WTC11 (cell line): ENCODE measurements around the gene SH3BP4. TPM values are rescaled to one million over a fixed set of nuclear protein-coding genes. Genes with fewer than 3 reads are reported as not detected.
A peak's percentile ranks its signal among the peaks of the same experiment; 100 is the strongest.

Experiments used
- ATAC-seq: fragments of 200-7000 bp; cut with Tn5 transposase; 2 replicates; pipeline ENCODE4 v1.10.0; 2021; ENCODE audit warnings: mild to moderate bottlenecking, moderate library complexity
- CTCF ChIA-PET: fragments of 300-600 bp; sonication (Branson Sonifier 250); formaldehyde crosslinking; loops from one replicate; lab custom pipeline; 2021; ENCODE audit warnings: antibody characterized with exemption; lab: Charles Lee
- POLR2A ChIA-PET: fragments of 350-600 bp; sonication (Branson Sonifier 250); formaldehyde crosslinking; loops from one replicate; lab custom pipeline; 2021; ENCODE audit warnings: antibody characterized with exemption; lab: Charles Lee
- DNase-seq: peaks from one replicate; pipeline ENCODE4 v3.0.0; 2021; ENCODE audit warnings: low spot score
- H3K27ac Mint-ChIP-seq: 2 replicates; pipeline ENCODE4 v1.8.0; 2021; ENCODE audit warnings: mixed read lengths
- H3K27me3 Mint-ChIP-seq: 2 replicates; pipeline ENCODE4 v1.8.0; 2021; ENCODE audit warnings: low read depth, mild to moderate bottlenecking, moderate library complexity, mixed read lengths
- H3K36me3 Mint-ChIP-seq: 2 replicates; pipeline ENCODE4 v1.8.0; 2021; ENCODE audit warnings: mixed read lengths
- H3K4me1 Mint-ChIP-seq: 2 replicates; pipeline ENCODE4 v1.8.0; 2022; ENCODE audit warnings: mixed read lengths
- H3K4me3 Mint-ChIP-seq: 2 replicates; pipeline ENCODE4 v1.8.0; 2021; ENCODE audit warnings: mild to moderate bottlenecking, moderate library complexity, mixed read lengths
- H3K9me3 Mint-ChIP-seq: 2 replicates; pipeline ENCODE4 v1.8.0; 2021; ENCODE audit warnings: mixed read lengths
- ARID4B ChIP-seq: sonication (generic); formaldehyde crosslinking; IDR thresholded peaks from 2 replicates; pipeline ENCODE4 v1.8.0; 2023; ENCODE audit warnings: missing genetic modification reagents, mild to moderate bottlenecking, borderline replicate concordance
- CREM ChIP-seq: sonication (generic); formaldehyde crosslinking; IDR thresholded peaks from 2 replicates; pipeline ENCODE4 v1.8.1; 2022; ENCODE audit warnings: mild to moderate bottlenecking, missing genetic modification reagents, moderate library complexity
- FOXP1 ChIP-seq: sonication (generic); formaldehyde crosslinking; IDR thresholded peaks from 2 replicates; pipeline ENCODE4 v1.8.0; 2022; ENCODE audit warnings: missing genetic modification reagents, mild to moderate bottlenecking, moderate library complexity, borderline replicate concordance
- HMGA2 ChIP-seq: fragments of 250-450 bp; sonication (Bioruptor Pico); IDR thresholded peaks from 2 replicates; pipeline ENCODE4 v1.4.0; 2021; ENCODE audit warnings: mild to moderate bottlenecking, moderate library complexity
- MXD4 ChIP-seq: fragments of 250-450 bp; sonication (Bioruptor Pico); IDR thresholded peaks from 2 replicates; pipeline ENCODE4 v1.8.0; 2021; ENCODE audit warnings: mild to moderate bottlenecking, moderate library complexity, borderline replicate concordance
- PRRX2 ChIP-seq: fragments of 250-450 bp; sonication (Bioruptor Pico); IDR thresholded peaks from 2 replicates; pipeline ENCODE4 v1.8.0; 2021; ENCODE audit warnings: mild to moderate bottlenecking
- TEAD1 ChIP-seq: sonication (generic); formaldehyde crosslinking; IDR thresholded peaks from 2 replicates; pipeline ENCODE4 v1.8.0; 2022; ENCODE audit warnings: mild to moderate bottlenecking, missing genetic modification reagents
- ZMAT4 ChIP-seq: fragments of 250-450 bp; sonication (Bioruptor Pico); IDR thresholded peaks from 2 replicates; pipeline ENCODE4 v1.9.0; 2021; ENCODE audit warnings: mild to moderate bottlenecking
- total RNA-seq: library from RNA; stranded (reverse); gene quantifications from 3 replicates; pipeline ENCODE4 v1.2.3, GENCODE V29; 2021
- TF ChIP-seq, protein P1 (sequence below): sonication (generic); formaldehyde crosslinking; conservative IDR thresholded peaks from 2 replicates; pipeline ENCODE4 v1.8.1; 2022; ENCODE audit warnings: mild to moderate bottlenecking, missing genetic modification reagents
- TF ChIP-seq, protein P2 (sequence below): sonication (generic); formaldehyde crosslinking; IDR thresholded peaks from 2 replicates; pipeline ENCODE4 v1.8.0; 2022; ENCODE audit warnings: mild to moderate bottlenecking, missing genetic modification reagents
- TF ChIP-seq, protein P3 (sequence below): sonication (generic); formaldehyde crosslinking; IDR thresholded peaks from 2 replicates; pipeline ENCODE4 v1.8.1; 2023; ENCODE audit warnings: mild to moderate bottlenecking, missing genetic modification reagents, borderline replicate concordance
- TF ChIP-seq, protein P4 (sequence below): sonication (generic); formaldehyde crosslinking; IDR thresholded peaks from 2 replicates; pipeline ENCODE4 v1.8.0; 2022; ENCODE audit warnings: missing genetic modification reagents

Gene SH3BP4
- total RNA-seq, 1 experiment from 2014 or later: 44.4 TPM

DNA sequence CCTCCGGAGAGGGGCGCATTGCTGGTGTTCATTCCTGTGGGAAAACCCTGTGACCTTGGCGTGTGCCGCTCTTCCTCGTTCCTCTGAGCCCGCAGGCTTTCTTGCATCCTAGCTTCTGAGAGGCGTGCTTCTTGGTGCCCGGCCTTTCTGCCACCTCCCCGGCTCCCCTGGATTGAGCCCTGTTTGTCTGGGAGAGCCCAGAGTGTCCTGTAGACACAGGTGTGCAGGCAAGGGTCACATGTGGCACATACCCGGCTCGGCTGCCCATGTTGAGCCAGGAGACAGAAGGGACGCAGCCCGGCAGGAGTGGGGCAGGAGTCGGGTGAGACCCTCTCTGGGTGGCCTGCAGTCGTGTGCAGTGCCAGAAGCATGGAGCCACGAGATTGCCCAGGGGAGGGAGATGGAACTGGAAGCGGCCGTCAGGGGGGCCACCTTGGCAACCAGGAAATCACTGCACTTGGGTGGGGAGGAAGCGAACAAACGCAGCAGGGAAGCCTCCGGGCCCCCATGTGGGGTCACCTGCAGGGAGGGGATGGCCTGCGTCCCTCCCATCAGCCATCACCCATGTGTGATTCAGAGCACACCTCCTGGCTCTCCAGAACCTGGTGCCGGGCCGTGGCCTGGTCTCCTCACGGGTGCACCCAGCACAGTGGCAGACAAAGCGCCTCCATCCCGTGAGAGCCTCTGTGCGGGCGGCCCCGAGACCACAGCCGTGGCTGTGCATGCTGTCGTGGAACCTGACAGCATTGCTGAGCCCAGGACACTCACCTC lies 92.9 kb downstream of the SH3BP4 start:
- ChIA-PET POLR2A (no interaction called here), CTCF (no interaction called here)
- TF ChIP-seq ARID4B (CRISPR knock-in tag) (no peak), TEAD1 (CRISPR knock-in tag) (no peak), CREM (CRISPR knock-in tag) (no peak), ZMAT4 (no peak), MXD4 (no peak), PRRX2 (no peak), HMGA2 (CRISPR knock-in tag) (no peak), FOXP1 (CRISPR knock-in tag) (no peak)
- TF ChIP-seq, protein P1, sequence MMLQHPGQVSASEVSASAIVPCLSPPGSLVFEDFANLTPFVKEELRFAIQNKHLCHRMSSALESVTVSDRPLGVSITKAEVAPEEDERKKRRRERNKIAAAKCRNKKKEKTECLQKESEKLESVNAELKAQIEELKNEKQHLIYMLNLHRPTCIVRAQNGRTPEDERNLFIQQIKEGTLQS (CRISPR knock-in tag): no peak
- TF ChIP-seq, protein P2, sequence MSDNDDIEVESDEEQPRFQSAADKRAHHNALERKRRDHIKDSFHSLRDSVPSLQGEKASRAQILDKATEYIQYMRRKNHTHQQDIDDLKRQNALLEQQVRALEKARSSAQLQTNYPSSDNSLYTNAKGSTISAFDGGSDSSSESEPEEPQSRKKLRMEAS (CRISPR knock-in tag): no peak
- TF ChIP-seq, protein P3, sequence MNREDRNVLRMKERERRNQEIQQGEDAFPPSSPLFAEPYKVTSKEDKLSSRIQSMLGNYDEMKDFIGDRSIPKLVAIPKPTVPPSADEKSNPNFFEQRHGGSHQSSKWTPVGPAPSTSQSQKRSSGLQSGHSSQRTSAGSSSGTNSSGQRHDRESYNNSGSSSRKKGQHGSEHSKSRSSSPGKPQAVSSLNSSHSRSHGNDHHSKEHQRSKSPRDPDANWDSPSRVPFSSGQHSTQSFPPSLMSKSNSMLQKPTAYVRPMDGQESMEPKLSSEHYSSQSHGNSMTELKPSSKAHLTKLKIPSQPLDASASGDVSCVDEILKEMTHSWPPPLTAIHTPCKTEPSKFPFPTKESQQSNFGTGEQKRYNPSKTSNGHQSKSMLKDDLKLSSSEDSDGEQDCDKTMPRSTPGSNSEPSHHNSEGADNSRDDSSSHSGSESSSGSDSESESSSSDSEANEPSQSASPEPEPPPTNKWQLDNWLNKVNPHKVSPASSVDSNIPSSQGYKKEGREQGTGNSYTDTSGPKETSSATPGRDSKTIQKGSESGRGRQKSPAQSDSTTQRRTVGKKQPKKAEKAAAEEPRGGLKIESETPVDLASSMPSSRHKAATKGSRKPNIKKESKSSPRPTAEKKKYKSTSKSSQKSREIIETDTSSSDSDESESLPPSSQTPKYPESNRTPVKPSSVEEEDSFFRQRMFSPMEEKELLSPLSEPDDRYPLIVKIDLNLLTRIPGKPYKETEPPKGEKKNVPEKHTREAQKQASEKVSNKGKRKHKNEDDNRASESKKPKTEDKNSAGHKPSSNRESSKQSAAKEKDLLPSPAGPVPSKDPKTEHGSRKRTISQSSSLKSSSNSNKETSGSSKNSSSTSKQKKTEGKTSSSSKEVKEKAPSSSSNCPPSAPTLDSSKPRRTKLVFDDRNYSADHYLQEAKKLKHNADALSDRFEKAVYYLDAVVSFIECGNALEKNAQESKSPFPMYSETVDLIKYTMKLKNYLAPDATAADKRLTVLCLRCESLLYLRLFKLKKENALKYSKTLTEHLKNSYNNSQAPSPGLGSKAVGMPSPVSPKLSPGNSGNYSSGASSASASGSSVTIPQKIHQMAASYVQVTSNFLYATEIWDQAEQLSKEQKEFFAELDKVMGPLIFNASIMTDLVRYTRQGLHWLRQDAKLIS: no peak
- TF ChIP-seq, protein P4, sequence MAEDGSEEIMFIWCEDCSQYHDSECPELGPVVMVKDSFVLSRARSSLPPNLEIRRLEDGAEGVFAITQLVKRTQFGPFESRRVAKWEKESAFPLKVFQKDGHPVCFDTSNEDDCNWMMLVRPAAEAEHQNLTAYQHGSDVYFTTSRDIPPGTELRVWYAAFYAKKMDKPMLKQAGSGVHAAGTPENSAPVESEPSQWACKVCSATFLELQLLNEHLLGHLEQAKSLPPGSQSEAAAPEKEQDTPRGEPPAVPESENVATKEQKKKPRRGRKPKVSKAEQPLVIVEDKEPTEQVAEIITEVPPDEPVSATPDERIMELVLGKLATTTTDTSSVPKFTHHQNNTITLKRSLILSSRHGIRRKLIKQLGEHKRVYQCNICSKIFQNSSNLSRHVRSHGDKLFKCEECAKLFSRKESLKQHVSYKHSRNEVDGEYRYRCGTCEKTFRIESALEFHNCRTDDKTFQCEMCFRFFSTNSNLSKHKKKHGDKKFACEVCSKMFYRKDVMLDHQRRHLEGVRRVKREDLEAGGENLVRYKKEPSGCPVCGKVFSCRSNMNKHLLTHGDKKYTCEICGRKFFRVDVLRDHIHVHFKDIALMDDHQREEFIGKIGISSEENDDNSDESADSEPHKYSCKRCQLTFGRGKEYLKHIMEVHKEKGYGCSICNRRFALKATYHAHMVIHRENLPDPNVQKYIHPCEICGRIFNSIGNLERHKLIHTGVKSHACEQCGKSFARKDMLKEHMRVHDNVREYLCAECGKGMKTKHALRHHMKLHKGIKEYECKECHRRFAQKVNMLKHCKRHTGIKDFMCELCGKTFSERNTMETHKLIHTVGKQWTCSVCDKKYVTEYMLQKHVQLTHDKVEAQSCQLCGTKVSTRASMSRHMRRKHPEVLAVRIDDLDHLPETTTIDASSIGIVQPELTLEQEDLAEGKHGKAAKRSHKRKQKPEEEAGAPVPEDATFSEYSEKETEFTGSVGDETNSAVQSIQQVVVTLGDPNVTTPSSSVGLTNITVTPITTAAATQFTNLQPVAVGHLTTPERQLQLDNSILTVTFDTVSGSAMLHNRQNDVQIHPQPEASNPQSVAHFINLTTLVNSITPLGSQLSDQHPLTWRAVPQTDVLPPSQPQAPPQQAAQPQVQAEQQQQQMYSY (CRISPR knock-in tag): no peak
- H3K36me3 Mint-ChIP-seq: peaks cover 52% of the 10 kb centered on the region
- peak overlapping the region; percentile 83 for H3K27ac Mint-ChIP-seq
- DNase-seq: no peak
- H3K9me3 Mint-ChIP-seq: no peaks in the 10 kb centered on the region
- H3K4me1 Mint-ChIP-seq: peaks cover 3% of the 10 kb centered on the region
- no peak overlapping the region for H3K4me3 Mint-ChIP-seq
- H3K27me3 Mint-ChIP-seq: no peaks in the 10 kb centered on the region
- no peak for ATAC-seq
